Medulla oblongata (tissue), 1 donor: ENCODE measurements around the gene CEACAM4.
A peak's percentile ranks its signal among the peaks of the same experiment; 100 is the strongest.
"Not testable (repeated sequence)": the region's sequence is repeated elsewhere in the genome, so short reads cannot be mapped to it uniquely, and the experiment has no call there.

Experiments
- DNase-seq: peaks from one replicate; pipeline ENCODE4 v3.0.0-alpha.2; 2015; ENCODE audit errors: extremely low spot score

CEACAM4 gene

GRCh38 chr19:41626877-41627276, at the start of gene CEACAM4:
CEACAM4 (minus strand) TSS chr19:41627074; CDS start chr19:41626963, 111 bp downstream.
- DNase-seq: peak; percentile 45

- DNase-seq: no peak
Observed at GRCh38 chr19:41671486-41671885, 44.6 kb upstream of the CEACAM4 start.

- no peak for DNase-seq
Observed at GRCh38 chr19:41670755-41671154, 43.9 kb upstream of the CEACAM4 start.

- no peak for DNase-seq
Observed at GRCh38 chr19:41668315-41668714, 41.4 kb upstream of the CEACAM4 start.

GRCh38 chr19:41666075-41666474, 39.2 kb upstream of the CEACAM4 start:
- DNase-seq: no peak

- no peak for DNase-seq
Observed at GRCh38 chr19:41657157-41657556, 30.3 kb upstream of the CEACAM4 start.

DNA sequence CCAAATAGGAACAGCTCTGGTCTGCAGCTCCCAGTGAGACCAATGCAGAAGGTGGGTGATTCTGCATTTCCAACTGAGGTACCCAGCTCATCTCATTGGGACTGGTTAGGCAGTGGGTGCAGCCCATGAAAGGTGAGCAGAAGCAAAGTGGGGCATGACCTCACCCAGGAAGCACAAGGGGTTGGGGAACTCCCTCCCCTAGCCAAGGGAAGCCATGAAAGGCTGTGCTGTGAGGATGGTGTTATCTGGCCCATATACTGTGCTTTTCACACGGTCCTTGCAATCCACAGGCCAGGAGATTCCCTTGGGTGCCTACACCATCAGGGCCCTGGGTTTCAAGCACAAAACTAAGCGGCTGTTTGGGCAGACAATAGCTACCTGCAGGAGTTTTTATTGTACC, 29.9 kb upstream of the CEACAM4 start:
- DNase-seq: not testable (repeated sequence)

DNA sequence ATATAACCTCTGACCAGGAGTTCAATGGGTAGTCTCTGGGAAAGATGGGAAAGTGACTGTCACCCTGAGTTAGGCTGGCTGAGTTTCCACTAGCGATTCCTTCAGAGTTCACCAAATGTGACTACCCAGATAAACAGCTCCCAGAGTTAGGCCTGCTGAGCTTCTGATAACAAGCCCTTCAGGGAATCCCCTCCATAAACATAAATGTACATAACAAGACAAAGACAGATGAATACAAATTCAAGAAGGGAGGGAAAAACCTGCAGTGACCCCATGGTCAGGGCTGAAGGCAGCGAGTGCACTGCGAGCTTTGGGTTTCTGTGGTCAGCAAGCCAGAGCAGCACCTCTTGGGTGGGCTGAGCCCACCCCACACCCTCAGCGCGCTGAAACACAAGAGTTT, 25.4 kb upstream of the CEACAM4 start:
- no peak for DNase-seq

DNA sequence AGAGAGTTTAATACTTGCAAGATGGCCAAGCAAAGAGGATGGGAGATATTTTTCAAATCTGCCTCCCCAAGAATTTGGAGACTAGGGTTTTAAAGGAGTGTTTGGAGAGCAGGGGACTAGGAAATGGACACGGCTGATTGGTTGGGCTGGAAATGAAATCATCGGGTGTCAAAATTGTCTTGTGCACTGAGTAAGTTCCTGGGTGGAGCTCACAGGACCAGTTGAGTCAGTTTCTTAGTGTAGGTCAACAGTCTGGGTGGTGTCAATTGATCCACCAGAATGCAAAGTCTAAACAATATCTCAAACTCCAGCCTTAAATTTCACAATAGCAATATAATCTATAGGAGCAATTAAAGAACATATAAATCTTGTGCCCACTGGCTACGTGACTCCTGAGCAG, 23.0 kb upstream of the CEACAM4 start:
- DNase-seq: no peak

DNA sequence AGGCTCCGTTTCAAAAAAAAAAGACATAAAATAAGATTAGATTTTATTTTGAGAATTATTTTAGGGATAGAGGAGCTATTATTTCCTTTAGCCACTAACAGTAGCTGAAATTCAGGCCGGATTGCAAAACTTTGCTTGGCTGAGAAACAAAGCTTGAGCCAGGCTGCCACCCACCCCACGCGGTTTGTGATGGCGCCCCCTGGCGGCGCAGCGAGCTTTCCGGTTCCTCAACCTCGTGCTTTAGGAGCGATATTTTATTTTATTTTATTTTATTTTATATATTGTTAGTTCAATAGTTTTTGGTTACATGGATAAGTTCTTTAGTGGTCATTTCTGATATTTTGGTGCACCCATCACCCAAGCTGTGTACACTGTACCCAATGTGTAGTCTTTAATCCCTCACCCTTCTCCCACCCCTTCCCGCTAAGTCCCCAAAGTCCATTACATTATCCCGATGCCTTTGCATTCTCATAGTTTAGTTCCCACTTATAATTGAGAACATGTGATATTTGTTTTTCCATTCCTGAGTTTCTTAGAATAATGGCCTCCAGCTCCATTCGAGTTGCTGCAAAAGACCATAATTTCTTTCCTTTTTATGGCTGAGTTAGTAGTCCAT, 19.8 kb upstream of the CEACAM4 start:
- no peak for DNase-seq

GRCh38 chr19:41641879-41642485, 15.1 kb upstream of the CEACAM4 start:
- DNase-seq: peak; percentile 76

DNA sequence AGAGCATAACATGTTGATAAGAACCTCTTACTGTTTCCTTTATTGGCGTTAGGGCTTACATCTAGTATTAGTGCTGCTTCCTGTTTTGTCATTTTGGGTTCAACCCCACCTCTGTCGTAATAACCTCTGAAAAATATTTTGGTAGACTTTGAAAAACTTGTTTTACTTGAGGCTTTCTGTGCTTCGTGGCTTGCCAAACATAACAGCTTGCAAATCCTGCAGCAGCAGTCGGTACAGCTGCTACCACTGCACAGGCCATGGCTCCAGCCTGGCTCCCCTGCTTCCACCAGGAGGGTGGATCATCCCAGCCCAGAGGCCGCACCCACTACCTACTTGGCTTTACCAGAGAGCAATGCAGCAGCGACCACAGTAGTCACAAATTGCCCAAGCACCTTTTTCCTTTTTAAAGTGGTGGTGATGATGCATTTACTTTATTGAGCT, 11.8 kb upstream of the CEACAM4 start:
- no peak for DNase-seq

DNA sequence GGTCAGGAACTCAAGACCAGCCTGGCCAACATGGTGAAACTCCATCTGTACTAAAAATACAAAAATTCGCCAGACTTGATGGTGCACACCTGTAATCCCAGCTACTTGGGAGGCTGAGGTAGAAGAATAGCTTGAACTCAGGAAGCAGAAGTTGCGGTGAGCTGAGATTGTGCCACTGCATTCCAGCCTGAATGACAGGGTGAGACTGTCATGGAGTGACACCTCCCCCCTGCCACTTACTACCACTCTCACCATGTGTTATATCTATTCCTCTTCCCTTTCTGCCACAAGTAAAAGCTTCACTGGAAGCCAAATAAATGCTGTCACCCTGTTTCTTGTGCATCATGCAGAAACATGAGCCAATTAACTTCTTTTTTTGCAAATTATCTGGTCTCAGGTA, 10.6 kb upstream of the CEACAM4 start:
- no peak for DNase-seq

GRCh38 chr19:41627966-41628675, 1.2 kb upstream of the CEACAM4 start:
- no peak for DNase-seq

DNA sequence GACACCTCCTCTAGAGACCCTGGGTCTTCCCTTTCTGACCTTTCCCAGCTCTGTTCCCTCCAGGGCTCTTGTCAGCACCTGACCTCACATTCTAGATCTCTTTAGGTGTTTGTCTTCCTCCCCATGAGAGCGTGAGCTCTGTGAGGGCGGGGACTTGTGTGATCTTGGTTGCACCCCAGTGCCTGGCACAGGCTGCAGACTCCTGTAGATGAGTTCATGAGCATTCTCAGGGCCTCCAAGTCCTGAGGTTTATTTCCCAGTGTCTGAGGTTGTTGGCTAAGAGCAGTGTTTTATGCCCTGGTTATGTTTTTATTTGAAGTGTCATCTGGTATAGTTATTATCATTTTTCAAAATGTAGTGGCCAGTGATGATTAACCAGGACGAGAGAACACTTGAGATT, 596 bp downstream of the CEACAM4 start:
- DNase-seq: no peak

- DNase-seq: no peak
Observed at GRCh38 chr19:41624937-41625336, 1.9 kb downstream of the CEACAM4 start.

- DNase-seq: no peak
Observed at GRCh38 chr19:41624515-41624914, 2.4 kb downstream of the CEACAM4 start.

DNA sequence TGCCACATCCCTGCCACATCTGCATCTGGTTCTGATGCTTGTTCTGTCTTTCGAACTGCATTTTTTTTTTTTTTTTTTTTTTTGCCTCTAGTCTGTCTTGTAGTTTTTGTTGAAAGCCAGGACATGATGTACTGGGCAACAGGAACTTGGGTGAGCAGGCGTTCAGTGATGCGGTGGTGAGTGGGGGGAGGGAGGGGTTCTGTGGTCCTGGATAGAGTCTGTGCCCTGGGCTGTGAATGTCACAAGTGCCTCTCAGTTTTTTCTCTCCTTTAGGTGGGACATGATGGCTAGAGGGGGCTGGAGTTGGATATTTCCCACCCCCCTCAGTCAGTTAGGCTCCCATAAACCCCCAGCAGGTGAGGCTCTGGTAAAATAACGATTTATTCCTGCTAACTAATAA, 3.5 kb downstream of the CEACAM4 start:
- DNase-seq: no peak

DNA sequence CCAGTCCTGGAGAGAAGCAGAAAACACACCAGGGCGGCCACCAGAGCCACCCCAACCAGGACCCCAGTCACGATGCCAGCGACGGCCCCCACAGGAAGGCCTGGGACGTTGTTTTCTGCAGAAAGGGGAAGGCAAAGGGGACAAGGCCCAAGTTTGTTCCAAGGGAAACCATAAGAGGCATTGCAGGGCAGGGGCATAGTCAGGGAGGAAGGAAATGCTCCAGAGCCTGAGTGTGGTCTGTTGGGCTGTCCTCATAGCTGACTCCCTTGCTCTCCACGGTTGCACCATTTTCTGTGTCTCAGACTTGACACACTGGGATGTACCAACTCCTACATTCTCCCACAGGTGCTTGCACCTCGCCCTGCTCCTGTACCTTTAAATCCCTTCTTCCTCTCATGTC, 5.2 kb downstream of the CEACAM4 start:
- DNase-seq: no peak

DNA sequence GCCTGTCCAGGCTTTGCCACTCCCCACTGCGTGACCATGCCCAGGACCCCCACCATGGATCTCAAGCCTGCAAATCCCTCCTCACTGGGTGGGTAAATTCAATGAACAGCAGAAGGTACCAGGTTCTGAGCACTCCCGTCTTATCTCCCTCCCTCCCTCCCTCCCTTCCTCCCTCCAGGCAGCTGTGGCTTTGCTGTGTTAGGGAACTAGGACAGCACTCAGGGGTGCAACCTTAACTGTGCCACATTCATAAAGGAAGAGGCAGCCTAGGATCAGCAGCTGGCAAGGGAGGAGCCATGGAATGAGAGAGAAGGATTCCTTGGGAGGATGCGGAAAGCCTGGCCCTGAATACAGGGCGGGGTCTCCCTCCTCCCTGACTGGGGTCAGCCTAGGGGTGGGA, 5.6 kb downstream of the CEACAM4 start:
- DNase-seq: no peak

DNA sequence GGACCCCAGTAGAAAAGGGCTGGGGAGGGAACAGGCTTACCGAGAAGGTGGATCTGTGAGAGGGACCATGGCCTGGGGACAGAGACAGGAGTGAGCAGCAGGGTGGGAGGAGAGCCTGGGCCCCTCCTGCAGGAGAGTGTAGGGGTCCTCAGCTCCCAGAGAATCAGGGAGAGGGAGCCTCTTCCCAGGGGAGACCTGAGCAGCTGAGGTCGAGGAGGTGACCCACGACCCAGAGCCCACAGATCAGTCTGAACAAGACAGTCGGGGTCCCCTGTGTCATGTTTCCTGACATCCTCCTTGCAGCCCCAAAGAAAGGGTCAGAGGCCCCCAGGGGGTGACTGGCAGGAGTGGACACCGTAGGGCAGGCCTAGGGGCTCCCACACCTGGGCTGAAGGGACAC, 6.7 kb downstream of the CEACAM4 start:
- no peak for DNase-seq

- DNase-seq: no peak
Observed at GRCh38 chr19:41619018-41619556, 7.8 kb downstream of the CEACAM4 start.
